HepG2 (cell line): Measurements from ENCODE around the gene SLC19A1. TPM values are rescaled to one million over a fixed set of nuclear protein-coding genes. Genes with fewer than 3 reads are reported as not detected.
A peak's percentile ranks its signal among the peaks of the same experiment; 100 is the strongest.

Source experiments
- ATAC-seq: fragments of 200-7000 bp; cut with Tn5 transposase; 3 replicates; pipeline ENCODE4 v1.9.1; 2020; ENCODE audit warnings: mild to moderate bottlenecking, moderate library complexity
- BruUV-seq: library from RNA; stranded (reverse); fragments of 400-500 nt; replicated peaks from 2 replicates; lab custom pipeline; 2021; lab: Mats Ljungman, UMichigan
- CTCF ChIA-PET: fragments of 300-600 bp; formaldehyde crosslinking; extraction: SDS; loops from one replicate; lab custom pipeline; 2021; ENCODE audit warnings: low total read pairs, inconsistent platforms, low intra/inter-chr PET ratio; lab: Yijun Ruan, JAX
- POLR2A ChIA-PET: fragments of 350-600 bp; sonication (Branson Sonifier 250); formaldehyde crosslinking; loops from one replicate; lab custom pipeline; 2020; ENCODE audit warnings: antibody characterized with exemption, inconsistent platforms; lab: Yijun Ruan, JAX
- DNase-seq: peaks from one replicate; pipeline ENCODE4 v3.0.0-alpha.2; 2015; ENCODE audit warnings: low spot score
- FAIRE-seq: peaks from 3 replicates; lab custom pipeline; 2011; peaks lifted over from hg19 to GRCh38; lab: Jason Lieb, UNC
- H2AFZ ChIP-seq: one replicate; pipeline ENCODE4 v1.6.1; 2011; ENCODE audit warnings: low read length, inconsistent platforms
- H3K27ac ChIP-seq: fragments of 300-600 bp; 3 replicates; pipeline ENCODE4 v1.8.0; 2011; ENCODE audit warnings: mixed run types, mild to moderate bottlenecking, mixed read lengths, low read length, inconsistent platforms; ENCODE audit not compliant: insufficient read depth; ENCODE audit errors: extremely low read length
- H3K27me3 ChIP-seq, 2 experiments: fragments of 200-600 bp in 1 of 2; 2 replicates in 1 of 2; 3 replicates in 1 of 2; pipeline versions ENCODE4 v1.6.0 to v1.8.0; 2011; ENCODE audit warnings: low read length in 2 of 2, mild to moderate bottlenecking in 2 of 2, moderate library complexity in 2 of 2, inconsistent platforms in 1 of 2; ENCODE audit not compliant: insufficient read depth in 2 of 2, control insufficient read depth in 1 of 2
- H3K36me3 ChIP-seq, 2 experiments: fragments of 200-600 bp in 1 of 2; replicated peaks in 1 of 2; 2 replicates in 1 of 2; 3 replicates in 1 of 2; pipeline versions ENCODE4 v1.5.1 to v1.8.0; 2011; ENCODE audit warnings: low read length in 2 of 2, inconsistent platforms in 1 of 2; ENCODE audit not compliant: insufficient read depth in 2 of 2, control insufficient read depth in 1 of 2
- H3K4me1 ChIP-seq: 2 replicates; pipeline ENCODE4 v1.5.1; 2012; ENCODE audit warnings: low read length, inconsistent platforms; ENCODE audit not compliant: insufficient read depth
- H3K4me2 ChIP-seq: 2 replicates; pipeline ENCODE4 v1.6.0; 2011; ENCODE audit warnings: low read depth, low read length, inconsistent platforms
- H3K4me3 ChIP-seq, 3 experiments: fragments of 200-600 bp in 1 of 3; sonication (generic), shearing (Covaris generic) in 1 of 3; replicated peaks in 1 of 3; 2 replicates each; pipeline ENCODE4 v1.5.1; 2011 to 2016; ENCODE audit warnings: low read length in 3 of 3, inconsistent platforms in 2 of 3, low read depth in 2 of 3, mild to moderate bottlenecking in 2 of 3, control low read depth in 1 of 3, mixed read lengths in 1 of 3; ENCODE audit not compliant: insufficient read depth in 1 of 3
- H3K79me2 ChIP-seq: one replicate; pipeline ENCODE4 v1.6.1; 2011; ENCODE audit warnings: low read length, inconsistent platforms; ENCODE audit not compliant: insufficient read depth
- H3K9ac ChIP-seq: 2 replicates; pipeline ENCODE4 v1.6.0; 2011; ENCODE audit warnings: mild to moderate bottlenecking, low read depth, low read length, inconsistent platforms; ENCODE audit not compliant: insufficient read depth
- H3K9me3 ChIP-seq: 2 replicates; pipeline ENCODE4 v1.5.1; 2012; ENCODE audit warnings: mild to moderate bottlenecking, low read length
- H4K20me1 ChIP-seq: 2 replicates; pipeline ENCODE4 v1.6.0; 2011; ENCODE audit warnings: inconsistent platforms, mild to moderate bottlenecking, low read length, moderate library complexity; ENCODE audit not compliant: insufficient read depth
- CERS6 ChIP-seq: sonication (generic); formaldehyde crosslinking; IDR thresholded peaks from 2 replicates; pipeline ENCODE4 v1.5.0; 2020; ENCODE audit warnings: missing genetic modification reagents
- EZH2 ChIP-seq: conservative IDR thresholded peaks from 2 replicates; pipeline ENCODE4 v1.6.1; 2012; ENCODE audit warnings: mild to moderate bottlenecking, low read depth, low read length, moderate library complexity
- HNRNPLL ChIP-seq: fragments of 200-400 bp; formaldehyde crosslinking; IDR thresholded peaks from 2 replicates; pipeline ENCODE4 v1.6.1; 2017; ENCODE audit warnings: mild to moderate bottlenecking, low read depth, low read length; ENCODE audit not compliant: poor library complexity, severe bottlenecking
- IRF2 ChIP-seq: IDR thresholded peaks from 2 replicates; pipeline ENCODE4 v1.6.1; 2018; ENCODE audit warnings: missing genetic modification reagents, missing compliant biosample characterization
- RBFOX2 ChIP-seq: fragments of 200-400 bp; formaldehyde crosslinking; IDR thresholded peaks from 2 replicates; pipeline ENCODE4 v1.6.1; 2017; ENCODE audit warnings: low read depth, mild to moderate bottlenecking, low read length
- REPIN1 ChIP-seq: sonication (generic); formaldehyde crosslinking; IDR thresholded peaks from 2 replicates; pipeline ENCODE4 v1.8.0; 2022; ENCODE audit warnings: missing genetic modification reagents, low read depth, mild to moderate bottlenecking, borderline replicate concordance
- THYN1 ChIP-seq: sonication (generic); formaldehyde crosslinking; IDR thresholded peaks from 2 replicates; pipeline ENCODE4 v1.8.1; 2023; ENCODE audit warnings: low read depth, mild to moderate bottlenecking, moderate library complexity, missing genetic modification reagents, borderline replicate concordance
- ZNF143 ChIP-seq: sonication (generic); formaldehyde crosslinking; IDR thresholded peaks from 2 replicates; pipeline ENCODE4 v1.4.0; 2020; ENCODE audit warnings: missing genetic modification reagents
- ZNF557 ChIP-seq: sonication (generic); formaldehyde crosslinking; IDR thresholded peaks from 2 replicates; pipeline ENCODE4 v1.4.0; 2020; ENCODE audit warnings: missing genetic modification reagents
- ZNF687 ChIP-seq: sonication (generic); formaldehyde crosslinking; IDR thresholded peaks from 2 replicates; pipeline ENCODE4 v1.5.1; 2020; ENCODE audit warnings: mild to moderate bottlenecking, missing genetic modification reagents, moderate library complexity
- ZNF841 ChIP-seq: sonication (generic); formaldehyde crosslinking; IDR thresholded peaks from 2 replicates; pipeline ENCODE4 v1.8.1; 2023; ENCODE audit warnings: missing genetic modification reagents, borderline replicate concordance
- ZSCAN21 ChIP-seq: sonication (generic); formaldehyde crosslinking; IDR thresholded peaks from 2 replicates; pipeline ENCODE4 v1.8.0; 2022; ENCODE audit warnings: mild to moderate bottlenecking, missing genetic modification reagents, moderate library complexity, borderline replicate concordance
- WGBS: methylation state at CpG from one replicate; pipeline ENCODE4 v1.1.6; 2017; ENCODE audit warnings: low lambda C conversion rate; 5-methylcytosine and 5-hydroxymethylcytosine counted together
- in situ Hi-C: cut with HindIII; loops from 2 replicates; pipeline ENCODE4 v1.10.0; 2017; ENCODE audit warnings: low pct_unique_long_range_greater_than_20kb; ENCODE audit not compliant: extremely low pct_ligation_motif_present
- intact Hi-C: fragments of 100-400 bp; cut with micrococcal nuclease; formaldehyde crosslinking; loops from one replicate; pipeline ENCODE4 v1.10.0; 2022; ENCODE audit not compliant: unreplicated experiment
- polyA plus RNA-seq, 8 experiments: library from polyadenylated mRNA; depleted of rRNA in 3 of 8; stranded (reverse) in 7 of 8; unstranded in 1 of 8; fragments of >200 nt; fragmentation: Illumina TruSeq in 4 of 8; extraction: Trizol in 4 of 8; gene quantifications; 2 replicates each; pipeline versions ENCODE4 v1.2.1 to v1.2.3, GENCODE V29; 2011 to 2016; ENCODE audit warnings: low read depth in 4 of 8, missing spikeins in 1 of 8, mixed read lengths in 1 of 8; ENCODE audit not compliant: insufficient read depth in 1 of 8
- total RNA-seq, 5 experiments: library from RNA; depleted of rRNA; stranded (reverse); fragments of >200 nt; fragmentation: Illumina TruSeq; extraction: Trizol; gene quantifications; 2 replicates each; pipeline ENCODE4 v1.2.3, GENCODE V29; 2016; ENCODE audit warnings: low read depth in 1 of 5

SLC19A1 gene
- total and polyA plus RNA-seq, 2 of the 13 experiments (the other 11 are each of a cell fraction or from before 2014, with no cell fraction given), result 21.8 to 23.0 TPM

- H3K79me2 ChIP-seq, result peaks cover 39% of the 10 kb centered on the region
- intact Hi-C loops (no loop called here), in situ Hi-C loops (no loop called here)
- BruUV-seq, result no TSS peak
- H4K20me1 ChIP-seq, result no peaks in the 10 kb centered on the region
- DNase-seq (no peak), ATAC-seq (no peak), FAIRE-seq (no peak)
- no peak for TF ChIP-seq ZNF143
- peak; percentile 8; the same call in 1 of the 2 replicates for TF ChIP-seq RBFOX2
- TF ChIP-seq HNRNPLL, result peak; percentile 21
- ChIA-PET CTCF (no interaction called here), POLR2A (interaction anchor here (1.0 kb wide), 1 partner anchor 18 kb away, joined by 3 read pairs; no protein-coding TSS in a partner anchor)
- H3K9me3 ChIP-seq, result no peaks in the 10 kb centered on the region
- H3K27me3 ChIP-seq, result no peaks in the 10 kb centered on the region; a peak in 1 of 5 replicates
- no peak overlapping the region for H3K4me3 ChIP-seq
- no peak overlapping the region for H2AFZ ChIP-seq
- no peak overlapping the region for H3K4me2 ChIP-seq
- no peak overlapping the region for H3K9ac ChIP-seq
- H3K4me1 ChIP-seq, result peaks cover 33% of the 10 kb centered on the region
- no peak overlapping the region for H3K27ac ChIP-seq
- WGBS, result 98% methylated on average over 19 of the region's 27 CpGs
- peaks cover 5 to 27% of the 10 kb centered on the region in 2 experiments; a peak in 3 of 5 replicates for H3K36me3 ChIP-seq
Observed at GRCh38 chr21:45537746-45538291, 4.4 kb downstream of the SLC19A1 start.

GRCh38 chr21:45537111-45537745, 5.0 kb downstream of the SLC19A1 start:
- POLR2A ChIA-PET, result interaction anchor here (0.6 to 1.0 kb wide), 2 partner anchors 19 to 80 kb away, joined by 3 read pairs; no protein-coding TSS in a partner anchor
- H4K20me1 ChIP-seq, result no peaks in the 10 kb centered on the region
- TF ChIP-seq ZNF557 (CRISPR knock-in tag) (no peak), CERS6 (no peak), THYN1 (CRISPR knock-in tag) (no peak), IRF2 (CRISPR knock-in tag) (no peak), ZSCAN21 (CRISPR knock-in tag) (no peak), ZNF687 (CRISPR knock-in tag) (no peak), EZH2 (no peak), ZNF841 (CRISPR knock-in tag) (no peak), REPIN1 (no peak)

More at GRCh38 chr21:45537111-45537745, 5.0 kb downstream of the SLC19A1 start:
- no peak for DNase-seq
- no peak overlapping the region for H3K4me2 ChIP-seq
- intact Hi-C loops, result no loop called here
- no peaks in the 10 kb centered on the region for H3K9me3 ChIP-seq
- 96% methylated on average over 37 of the region's 37 CpGs for WGBS
- no peak overlapping the region for H3K27ac ChIP-seq
- peaks cover 39% of the 10 kb centered on the region for H3K79me2 ChIP-seq
- CTCF ChIA-PET, result no interaction called here
- no peak overlapping the region for H2AFZ ChIP-seq
- in situ Hi-C loops, result no loop called here
- H3K4me1 ChIP-seq, result peaks cover 31% of the 10 kb centered on the region
- H3K4me3 ChIP-seq, result no peak overlapping the region
- ATAC-seq, result no peak
- no peak for FAIRE-seq
- no peaks in the 10 kb centered on the region; a peak in 1 of 5 replicates for H3K27me3 ChIP-seq
- no TSS peak for BruUV-seq
- H3K9ac ChIP-seq, result no peak overlapping the region
- peaks cover 5 to 28% of the 10 kb centered on the region in 2 experiments; a peak in 3 of 5 replicates for H3K36me3 ChIP-seq
